ENCODE data around the gene VPS26C.
"Not testable (repeated sequence)": the region's sequence is repeated elsewhere in the genome, so short reads cannot be mapped to it uniquely, and the experiment has no call there.

The VPS26C gene

DNA sequence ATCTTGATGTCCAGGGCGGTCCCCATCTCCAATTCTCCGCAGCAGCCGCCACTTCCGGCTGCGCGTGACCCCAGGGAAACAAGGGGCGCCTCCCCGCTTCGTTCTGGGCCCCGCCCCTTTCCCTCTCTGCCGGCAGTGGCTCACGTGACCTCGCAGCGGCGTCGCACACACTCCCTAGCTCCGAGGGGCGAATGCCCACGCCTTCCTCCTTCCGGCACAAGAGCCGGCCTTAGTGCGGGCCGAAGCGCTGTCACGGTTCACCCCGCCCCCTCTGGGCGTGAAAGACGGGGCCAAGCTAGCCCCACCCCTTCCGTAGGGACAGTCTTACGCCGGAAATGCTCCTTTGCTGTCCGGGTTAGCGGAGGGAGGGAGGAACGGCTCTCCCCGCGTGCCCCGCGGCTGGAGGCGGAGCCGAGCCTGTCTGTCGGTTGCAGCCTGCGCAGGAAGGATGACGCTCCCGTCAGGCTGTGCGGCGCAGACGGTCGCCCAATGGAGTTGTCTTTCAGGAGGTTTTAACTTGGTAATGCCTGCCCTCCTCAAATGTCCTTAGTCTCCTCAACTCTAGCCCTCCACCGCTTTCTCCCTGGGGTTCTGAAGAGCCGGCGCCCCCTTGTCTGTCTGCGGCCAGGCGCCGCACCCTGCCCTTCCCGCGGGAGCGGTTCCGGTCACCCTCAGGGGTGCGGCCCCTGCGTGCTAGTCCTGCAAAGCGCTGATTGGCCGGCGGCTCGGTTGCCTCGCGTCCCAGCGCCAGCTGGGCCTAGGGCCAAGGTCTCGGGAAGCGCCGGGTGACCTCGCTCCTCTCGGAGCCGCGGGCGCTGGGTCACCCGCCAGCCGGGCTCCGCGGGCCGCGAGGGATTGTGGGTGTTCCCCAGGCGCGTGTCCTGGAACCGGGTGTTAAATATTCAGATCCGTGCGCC lies at the start of gene VPS26C:
VPS26C (minus strand) TSS at position 66 of the 917 bp plus-strand sequence; CDS start at position 26, 40 bp downstream.
- peak; percentile 100 for DNase-seq

DNA sequence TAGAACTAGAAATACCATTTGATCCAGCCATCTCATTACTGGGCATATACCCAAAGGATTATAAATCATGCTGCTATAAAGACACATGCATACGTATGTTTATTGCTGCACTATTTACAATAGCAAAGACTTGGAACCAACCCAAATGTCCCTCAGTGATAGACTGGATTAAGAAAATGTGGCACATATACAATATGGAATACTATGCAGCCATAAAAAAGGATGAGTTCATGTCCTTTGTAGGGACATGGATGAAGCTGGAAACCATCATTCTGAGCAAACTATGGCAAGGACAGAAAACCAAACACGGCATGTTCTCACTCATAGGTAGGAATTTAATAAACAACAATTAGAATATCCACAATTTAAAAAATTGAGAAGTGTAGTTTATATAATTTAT lies 48.9 kb upstream of the VPS26C start:
- DNase-seq, result not testable (repeated sequence)

DNA sequence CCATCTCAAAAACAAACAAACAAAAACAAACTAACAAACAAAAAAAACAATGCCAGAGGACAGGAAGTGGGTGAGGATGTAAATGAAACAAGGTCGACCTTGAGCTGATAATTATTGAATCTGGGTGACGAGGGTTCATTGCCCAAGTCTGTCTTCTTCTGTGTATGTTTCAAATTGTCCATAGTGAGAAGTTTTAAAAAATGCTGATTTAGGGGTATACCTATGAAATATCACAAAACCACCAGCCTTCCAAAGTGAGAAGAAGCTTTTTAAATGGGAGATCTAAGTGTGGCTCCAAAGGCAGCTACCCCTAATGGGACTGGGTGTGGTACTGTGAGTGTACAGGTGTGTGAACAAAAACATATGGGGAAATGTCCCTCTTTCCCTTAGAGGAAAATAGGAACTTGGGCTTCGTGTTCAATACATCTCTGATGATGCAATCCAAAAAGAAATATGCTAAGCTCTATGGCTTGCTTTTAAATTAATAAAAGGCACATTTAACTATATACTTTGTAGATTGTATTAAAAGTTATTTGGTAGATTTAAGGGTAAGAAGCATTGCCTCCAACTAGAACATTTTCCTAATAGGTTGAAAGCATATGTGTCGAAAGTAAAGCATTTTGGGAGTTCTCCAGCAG lies 33.1 kb upstream of the VPS26C start:
- DNase-seq, result no peak

DNA sequence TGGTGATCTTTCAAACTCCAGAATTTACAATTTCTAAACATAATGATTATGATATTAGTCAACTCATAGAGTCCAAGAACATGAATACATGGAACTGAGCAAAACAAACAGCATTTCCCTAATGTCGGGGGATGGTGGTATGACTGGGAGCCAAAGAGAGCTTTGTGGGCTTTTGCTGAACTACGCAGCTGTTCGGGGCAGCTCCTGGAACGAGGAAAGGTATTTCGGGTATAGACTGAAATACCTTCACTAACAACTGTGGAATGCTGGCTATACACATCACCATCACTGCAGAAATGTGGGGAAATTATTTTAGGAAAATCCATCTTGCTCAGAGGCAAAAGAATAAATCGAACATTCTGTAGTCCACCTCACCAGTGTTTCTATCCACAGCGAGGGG lies 30.2 kb upstream of the VPS26C start:
- no peak for DNase-seq

DNA sequence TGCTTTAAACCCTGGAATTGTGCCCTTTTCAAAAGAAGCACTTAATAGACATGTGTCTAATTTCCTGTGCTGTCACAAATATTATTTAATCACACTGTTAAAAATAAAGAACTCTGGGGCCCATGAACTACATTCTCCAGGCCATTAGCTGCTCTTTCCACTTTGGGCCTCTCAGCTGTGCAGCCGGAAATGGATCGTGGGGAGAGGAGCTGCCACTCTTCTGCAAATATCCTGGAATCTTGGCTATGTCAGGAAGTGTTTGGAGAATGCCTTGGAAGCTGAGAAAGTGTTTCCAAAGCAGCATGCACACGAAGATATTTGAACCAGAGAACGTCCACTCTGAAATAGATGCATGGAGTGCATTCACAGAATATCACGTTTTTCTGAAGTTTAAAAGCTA lies 27.5 kb upstream of the VPS26C start:
- no peak for DNase-seq

DNA sequence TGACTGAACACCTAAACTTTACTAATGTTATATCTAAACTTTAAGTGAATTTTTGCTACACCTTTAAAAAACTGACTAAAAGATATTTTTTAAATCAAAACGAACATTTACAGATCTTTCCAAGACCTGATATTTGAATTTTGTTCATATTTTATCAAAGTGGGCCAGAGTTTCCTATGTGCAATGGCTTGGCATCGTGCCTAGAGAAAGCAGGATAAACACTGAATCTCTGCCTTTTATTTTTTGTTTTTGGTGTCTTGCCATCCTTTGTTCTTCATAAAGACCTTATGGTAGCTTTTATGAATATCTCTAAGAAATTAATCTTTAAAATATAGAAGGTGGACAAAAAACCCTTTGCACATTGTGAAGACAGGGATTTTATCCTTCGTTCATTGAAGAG lies 25.8 kb upstream of the VPS26C start:
- no peak for DNase-seq

DNA sequence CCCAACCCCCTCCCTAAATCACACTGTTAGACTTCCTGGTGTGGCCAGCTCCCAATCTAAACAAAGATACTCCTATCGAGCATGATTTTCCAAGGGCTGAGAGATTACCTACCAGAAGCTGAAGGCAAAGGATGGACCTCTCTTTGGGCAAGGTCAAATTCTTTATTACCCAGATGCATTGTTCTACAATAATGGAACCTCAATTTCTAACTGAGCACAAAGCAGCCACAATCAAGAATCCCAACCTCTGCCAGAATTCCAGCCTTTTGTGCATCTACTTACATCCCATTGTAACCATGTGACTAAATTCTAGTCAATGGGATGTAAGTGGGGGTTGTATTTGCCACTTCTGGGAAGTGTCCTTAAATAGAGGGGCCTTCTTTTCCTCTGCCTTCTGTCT lies 24.9 kb upstream of the VPS26C start:
- DNase-seq, result no peak

DNA sequence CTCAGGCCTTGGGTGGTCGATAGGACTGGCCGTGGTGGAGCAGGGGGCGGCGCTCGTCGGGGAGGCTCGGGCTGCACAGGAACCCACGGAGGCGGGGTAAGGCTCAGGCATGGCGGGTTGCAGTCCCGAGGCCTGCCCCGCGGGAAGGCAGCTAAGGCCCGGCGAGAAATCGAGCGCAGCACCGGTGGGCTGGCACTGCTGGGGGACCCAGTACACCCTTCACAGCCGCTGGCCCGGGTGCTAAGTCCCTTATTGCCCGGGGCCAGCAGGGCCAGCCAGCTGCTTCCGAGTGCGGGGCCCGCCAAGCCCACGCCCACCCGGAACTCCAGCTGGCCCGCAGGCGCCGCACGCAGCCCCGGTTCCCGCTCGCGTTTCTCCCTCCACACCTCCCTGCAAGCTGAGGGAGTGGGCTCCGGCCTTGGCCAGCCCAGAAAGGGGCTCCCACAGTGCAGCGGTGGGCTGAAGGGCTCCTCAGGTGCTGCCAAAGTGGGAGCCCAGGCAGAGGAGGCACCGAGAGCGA lies 16.1 kb upstream of the VPS26C start:
- not testable (repeated sequence) for DNase-seq

DNA sequence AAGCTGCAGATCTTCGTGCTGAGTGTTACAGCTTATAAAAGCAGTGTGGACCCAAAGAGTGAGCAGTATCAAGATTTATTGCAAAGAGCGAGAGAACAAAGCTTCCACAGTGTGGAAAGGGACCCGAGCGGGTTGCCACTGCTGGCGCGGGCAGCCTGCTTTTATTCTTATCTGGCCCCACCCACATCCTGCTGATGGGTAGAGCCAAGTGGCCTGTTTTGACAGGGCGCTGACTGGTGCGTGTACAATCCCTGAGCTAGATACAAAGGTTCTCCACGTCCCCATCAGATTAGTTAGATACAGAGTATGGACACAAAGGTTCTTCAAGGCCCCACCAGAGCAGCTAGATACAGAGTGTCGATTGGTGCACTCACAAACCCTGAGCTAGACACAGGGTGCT lies 15.5 kb upstream of the VPS26C start:
- peak; percentile 52 for DNase-seq

DNA sequence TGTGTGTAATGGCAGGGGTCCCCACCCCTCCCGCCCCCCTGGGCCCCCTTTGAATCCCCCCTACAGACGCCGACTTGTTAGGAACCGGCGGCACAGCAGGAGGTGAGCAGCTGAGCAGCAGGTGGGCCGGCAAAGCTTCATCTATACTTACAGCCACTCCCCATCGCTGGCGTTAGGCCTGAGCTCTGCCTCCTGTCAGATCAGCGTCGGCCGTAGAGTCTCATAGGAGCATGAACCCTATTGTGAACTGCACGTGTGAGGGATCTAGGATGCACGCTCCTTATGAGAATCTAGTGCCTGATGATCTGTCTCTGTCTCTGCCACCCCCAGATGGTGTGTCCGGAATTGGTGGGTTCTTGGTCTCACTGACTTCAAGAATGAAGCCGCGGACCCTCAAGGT lies 14.9 kb upstream of the VPS26C start:
- peak; percentile 89 for DNase-seq

DNA sequence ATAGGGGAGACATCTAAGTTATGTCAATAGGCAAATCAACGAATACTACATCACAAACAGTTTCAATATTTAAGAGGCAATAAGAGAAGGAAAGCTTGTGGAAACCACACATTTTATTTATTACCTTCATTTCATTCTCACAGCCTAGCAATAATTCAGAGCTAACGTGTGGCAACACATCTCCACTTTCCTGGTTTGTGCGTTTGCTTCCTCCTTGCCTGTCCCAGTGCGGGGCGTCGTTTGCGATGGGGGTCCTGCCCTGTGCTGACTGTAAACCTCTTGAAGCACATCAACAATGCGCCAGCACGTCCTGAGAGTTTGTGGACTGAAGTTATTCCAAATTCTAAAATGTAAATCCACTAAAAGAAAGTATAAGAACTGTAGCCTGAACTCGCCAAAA lies 14.4 kb upstream of the VPS26C start:
- DNase-seq, result peak; percentile 37

DNA sequence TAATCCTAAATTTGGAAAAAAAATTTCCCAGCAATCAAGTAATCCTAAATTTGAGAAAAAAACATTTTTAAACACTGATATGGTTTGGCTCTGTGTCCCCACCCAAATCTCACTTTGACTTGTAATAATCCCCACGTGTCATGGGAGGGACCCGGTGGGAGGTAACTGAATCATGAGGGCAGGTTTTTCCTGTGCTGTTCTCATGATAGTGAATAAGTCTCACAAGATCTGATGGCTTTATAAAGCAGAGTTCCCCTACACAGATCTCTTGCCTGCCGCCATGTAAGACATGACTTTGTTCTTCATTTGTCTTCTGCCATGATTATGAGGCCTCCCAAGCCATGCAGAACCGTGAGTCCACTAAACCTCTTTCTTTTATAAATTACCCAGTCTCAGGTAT lies 12.1 kb upstream of the VPS26C start:
- not testable (repeated sequence) for DNase-seq

DNA sequence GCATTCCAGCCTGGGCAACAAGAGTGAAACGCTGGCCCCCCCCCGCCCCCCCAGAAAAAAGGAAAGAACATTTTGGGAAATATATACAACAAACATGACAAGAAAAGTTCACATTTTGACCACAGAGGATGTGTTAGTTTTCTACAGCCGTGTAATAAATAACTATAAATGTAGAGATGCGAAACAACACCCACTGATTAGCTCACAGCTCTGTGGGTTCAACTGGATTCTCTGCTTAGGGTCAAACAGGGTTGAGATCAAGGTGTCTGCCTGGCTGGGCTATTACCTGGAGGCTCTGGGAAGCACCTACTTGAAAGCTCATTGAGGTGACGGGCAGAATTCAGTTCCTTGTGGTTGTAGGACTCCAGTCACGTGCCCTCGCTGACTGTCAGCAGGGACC lies 11.1 kb upstream of the VPS26C start:
- no peak for DNase-seq

DNA sequence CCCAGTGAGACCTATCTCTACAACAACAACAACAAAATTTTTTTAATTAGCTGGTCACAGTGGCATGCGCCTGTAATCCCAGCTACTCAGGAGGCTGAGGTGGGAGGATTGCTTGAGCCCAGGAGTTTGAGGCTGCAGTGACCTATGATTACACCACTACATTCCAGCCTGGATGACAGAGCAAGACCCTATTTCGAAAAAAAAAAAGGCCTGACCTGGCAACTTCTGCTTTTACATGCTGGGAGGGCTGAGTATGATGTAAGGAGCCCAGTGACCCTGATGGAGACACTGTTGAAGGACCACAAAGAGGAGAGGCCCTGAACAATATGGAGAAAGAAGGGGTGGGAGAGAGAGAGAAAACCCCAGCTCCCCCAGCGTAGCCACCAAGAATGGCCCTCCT lies 9.2 kb upstream of the VPS26C start:
- no peak for DNase-seq

DNA sequence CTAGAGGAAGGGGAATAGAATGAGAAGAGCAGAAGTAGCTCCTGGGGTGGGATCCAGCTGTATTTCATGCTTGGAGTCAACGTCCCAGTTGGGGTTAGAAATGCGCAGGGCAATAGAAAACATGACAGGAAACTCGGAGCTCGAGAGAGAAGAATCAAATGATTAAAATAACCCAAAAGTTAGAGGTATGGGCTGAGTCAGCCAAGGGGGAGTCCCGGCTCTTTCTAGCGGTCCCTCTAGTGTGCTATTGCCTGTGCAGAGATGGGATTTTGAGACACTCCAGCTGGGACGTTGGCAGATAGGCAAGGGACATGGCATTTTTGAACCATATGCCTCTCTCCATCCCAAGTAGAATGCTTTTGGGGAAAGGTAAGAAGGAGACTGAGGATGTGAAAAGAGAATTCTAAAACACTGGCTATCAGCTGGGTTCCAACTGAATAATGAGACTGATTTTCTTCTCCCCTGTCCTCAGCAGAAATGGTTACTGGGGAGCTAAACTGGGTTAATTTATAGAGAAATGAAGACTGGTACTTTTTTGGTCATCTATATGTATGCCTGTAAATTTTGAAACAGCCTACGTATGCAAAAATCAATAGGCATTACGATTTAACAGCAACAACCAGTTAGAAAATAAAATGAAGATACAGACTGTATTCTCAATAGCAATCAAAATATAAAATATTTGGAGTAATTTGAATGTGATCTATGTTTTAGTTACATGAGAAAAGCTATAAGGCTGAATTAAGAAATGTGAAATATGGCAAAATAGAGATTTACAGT lies 7.0 kb upstream of the VPS26C start:
- DNase-seq, result no peak

DNA sequence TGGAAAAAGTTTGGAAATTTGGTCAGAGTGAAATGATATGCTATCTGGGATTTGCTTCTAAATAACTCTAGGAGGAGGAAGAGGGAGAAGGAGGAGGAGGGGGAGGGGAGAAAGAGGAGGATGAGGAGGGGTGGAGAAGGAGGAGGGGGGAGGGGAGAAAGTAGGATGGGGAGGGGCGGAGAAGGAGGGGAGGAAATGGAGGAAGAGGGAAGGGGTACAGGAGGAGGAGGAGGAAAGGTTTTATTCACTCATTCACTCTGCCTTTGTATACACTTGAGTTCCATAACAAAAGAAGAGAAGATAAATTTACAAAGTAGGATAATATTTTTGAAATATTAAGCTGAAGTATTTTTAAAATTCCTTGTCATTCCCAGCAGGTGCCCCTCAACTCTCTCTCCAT lies 6.3 kb upstream of the VPS26C start:
- peak; percentile 18 for DNase-seq

DNA sequence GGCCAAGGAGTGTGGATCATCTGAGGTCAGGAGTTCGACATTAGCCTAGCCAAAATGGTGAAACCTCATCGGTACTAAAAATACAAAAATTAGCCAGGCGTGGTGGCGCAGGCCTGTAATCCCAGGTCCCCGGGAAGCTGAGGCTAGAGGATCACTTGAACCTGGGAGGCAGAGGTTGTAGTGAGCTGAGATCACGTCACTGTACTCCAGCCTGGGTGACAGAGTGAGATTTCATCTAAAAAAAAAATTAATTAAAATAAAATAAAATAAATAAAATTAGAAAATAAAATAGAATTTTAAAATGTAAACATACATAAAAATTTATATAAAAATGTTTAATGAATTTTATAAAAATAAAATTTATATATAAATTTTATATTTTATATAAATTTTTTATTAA lies 5.8 kb upstream of the VPS26C start:
- DNase-seq, result no peak

DNA sequence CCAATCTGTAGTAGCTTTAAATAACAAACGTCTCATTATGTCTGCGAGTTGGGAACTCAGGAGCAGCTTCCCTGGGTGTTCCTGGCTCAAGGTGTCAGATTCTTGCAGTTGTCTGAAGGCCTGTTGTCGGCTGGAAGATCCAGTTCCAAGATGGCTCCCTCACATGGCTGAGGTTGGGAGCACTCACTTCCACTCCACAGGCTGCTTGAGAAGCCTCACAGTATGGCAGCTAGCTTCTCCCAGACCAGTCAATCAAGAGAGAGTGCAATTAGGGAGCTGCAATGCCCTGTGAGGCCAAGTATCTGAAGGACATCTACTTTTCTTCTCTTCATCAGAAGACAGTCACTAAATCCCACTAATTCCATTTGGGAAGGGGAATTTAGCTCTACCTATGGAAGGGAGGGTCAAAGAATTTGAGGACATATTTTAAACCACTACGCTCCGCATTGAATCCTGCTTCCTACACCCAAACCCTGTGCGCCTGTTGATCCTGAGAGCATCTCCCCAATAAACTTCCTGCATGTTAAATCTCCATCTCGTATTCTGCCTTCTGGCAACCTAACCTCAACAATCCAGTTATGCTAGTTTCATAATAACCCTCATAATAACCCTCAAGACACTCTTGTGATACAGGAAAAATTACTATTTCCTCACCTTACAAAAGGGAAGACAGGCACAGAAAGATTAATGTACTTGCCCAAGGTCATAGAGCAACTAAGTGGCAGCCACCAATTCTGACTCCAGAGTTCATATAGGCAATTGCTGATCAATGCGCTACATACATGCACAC lies 3.6 kb upstream of the VPS26C start:
- DNase-seq, result no peak

DNA sequence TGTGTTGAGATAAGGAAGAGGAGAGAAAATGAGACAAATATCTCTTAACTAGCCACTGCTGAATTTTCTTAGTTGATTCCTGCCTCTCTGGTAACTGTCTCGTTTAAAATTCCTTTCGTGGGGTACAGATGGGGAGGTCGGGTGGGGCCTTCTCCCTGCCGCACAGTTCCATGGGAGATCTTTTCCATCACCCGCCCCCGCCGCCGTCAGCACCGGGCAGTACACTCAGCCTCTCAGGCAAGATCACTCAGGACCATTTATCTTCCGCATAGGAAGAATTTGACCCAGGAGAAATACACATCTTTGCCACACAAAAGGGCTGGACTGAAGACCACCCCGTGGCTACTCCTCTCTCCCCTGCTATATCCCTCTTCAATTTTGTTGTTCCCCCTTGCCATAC lies 2.3 kb upstream of the VPS26C start:
- no peak for DNase-seq

DNA sequence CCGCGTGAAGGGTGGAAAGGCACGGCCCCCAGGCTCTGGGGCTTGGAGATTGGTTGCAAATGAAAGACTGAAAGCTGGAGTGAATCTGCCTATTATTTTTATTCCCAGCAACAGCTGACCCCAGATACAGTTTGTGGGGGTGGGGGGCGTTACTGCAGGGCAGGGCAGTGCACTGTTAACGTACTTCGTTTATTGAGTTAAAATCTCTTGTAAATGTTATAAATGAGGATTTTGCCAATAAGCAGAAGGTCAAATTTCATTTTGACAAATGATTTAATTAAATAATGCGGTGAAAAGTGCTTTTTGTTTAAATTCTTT lies 1.0 kb upstream of the VPS26C start:
- no peak for DNase-seq

DNA sequence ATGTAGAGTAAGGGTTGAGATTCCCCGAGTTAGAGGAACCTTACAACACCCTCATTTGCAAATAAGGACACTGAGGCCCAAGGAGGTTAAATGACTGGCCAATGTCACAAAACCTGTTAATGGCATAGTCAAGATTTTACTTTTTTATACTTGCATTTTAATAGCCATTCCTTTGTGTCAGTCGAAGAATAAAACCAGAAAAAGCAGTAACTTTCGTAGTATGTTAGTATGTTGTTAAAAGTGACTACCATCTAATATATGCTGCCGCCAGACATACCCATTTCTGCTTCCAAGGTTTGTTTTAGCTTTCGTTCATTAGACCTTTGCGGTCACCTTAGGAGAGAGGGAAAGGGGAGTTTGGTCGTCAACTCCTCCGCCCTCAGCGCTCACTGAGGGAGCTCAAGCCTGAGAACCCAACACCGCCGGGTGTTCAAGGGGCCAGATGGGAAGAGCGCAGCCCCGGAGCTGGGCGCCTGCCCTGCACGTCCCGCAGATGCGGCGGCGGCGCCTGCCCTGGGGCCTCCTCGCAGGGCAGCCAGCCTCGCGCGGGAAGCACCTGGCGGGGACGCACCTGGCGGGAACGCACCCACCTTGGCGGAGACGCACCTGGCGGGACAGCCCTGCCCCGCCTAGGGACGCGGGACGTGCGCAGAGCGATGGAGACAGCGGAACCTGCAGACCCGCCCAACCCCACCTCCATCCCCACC lies 466 bp downstream of the VPS26C start:
- DNase-seq, result peak; percentile 95

DNA sequence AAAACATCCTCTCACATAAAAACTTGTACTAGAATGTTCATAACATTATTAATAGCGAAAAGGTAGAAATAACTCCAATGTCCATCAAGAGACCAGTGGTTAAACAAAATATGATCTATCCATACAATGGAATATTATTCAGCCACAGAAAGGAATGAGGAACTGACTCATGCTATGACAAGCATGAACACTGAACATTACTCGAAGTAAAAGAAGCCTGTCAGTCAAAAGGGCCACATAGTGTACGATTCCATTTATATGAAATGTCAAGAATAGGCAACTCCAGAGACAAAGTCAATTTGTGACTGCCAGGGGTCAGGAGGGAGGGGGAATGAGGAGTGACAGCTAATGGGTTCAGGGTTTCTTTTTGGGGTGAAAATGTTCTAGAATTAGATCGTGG lies 2.3 kb downstream of the VPS26C start:
- DNase-seq, result no peak

Data from NCI-H69 (cell line).